Head of caudate nucleus (tissue), 42 donors: ENCODE results near the gene FBXO40.
A peak's percentile ranks its signal among the peaks of the same experiment; 100 is the strongest.
"Not testable (repeated sequence)": the region's sequence is repeated elsewhere in the genome, so short reads cannot be mapped to it uniquely, and the experiment has no call there.

ENCODE experiments used
- DNase-seq, 42 donors: peaks; one replicate each; pipeline versions ENCODE4 v3.0.0 to v3.0.0-alpha.2; 2020 to 2021; ENCODE audit warnings: mixed read lengths in 7 of 42
- intact Hi-C: fragments of 100-400 bp; cut with DNase I; formaldehyde crosslinking; loops from one replicate; pipeline ENCODE4 v1.15.0; 2022

FBXO40 gene

GRCh38 chr3:121592856-121593702 lies at the start of gene FBXO40:
Gene FBXO40 (plus strand): TSS chr3:121593379. CDS start chr3:121620576, 27,197 bp downstream.
- peak in 1 of 42 donors; percentile 2 for DNase-seq
- intact Hi-C loops = no loop called here

DNA sequence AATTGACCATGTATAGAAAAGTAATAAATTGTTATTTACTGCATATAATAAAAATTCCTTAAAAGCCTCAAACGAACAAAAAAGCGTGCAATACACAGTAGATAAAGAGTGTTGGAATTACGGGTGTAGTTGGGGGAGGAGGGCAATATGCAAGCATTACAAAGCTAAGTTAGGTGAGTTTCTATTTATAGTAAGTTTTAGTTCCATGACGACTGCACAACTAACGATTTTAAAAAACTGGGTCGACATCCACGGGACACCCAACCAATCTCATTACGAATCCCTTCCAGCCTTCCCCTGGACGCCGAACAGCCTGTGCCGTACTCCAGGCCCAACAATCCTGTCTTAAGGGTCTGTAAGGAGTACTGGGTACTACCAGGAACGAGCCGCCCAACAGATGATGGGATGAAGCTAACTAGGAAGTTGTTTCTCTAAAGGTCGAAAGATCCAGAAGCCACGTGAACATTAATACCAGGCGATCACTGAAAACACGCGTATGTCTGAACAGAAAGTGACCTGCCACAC lies 48.1 kb upstream of the FBXO40 start:
- intact Hi-C loops = no loop called here
- DNase-seq = no peak

DNA sequence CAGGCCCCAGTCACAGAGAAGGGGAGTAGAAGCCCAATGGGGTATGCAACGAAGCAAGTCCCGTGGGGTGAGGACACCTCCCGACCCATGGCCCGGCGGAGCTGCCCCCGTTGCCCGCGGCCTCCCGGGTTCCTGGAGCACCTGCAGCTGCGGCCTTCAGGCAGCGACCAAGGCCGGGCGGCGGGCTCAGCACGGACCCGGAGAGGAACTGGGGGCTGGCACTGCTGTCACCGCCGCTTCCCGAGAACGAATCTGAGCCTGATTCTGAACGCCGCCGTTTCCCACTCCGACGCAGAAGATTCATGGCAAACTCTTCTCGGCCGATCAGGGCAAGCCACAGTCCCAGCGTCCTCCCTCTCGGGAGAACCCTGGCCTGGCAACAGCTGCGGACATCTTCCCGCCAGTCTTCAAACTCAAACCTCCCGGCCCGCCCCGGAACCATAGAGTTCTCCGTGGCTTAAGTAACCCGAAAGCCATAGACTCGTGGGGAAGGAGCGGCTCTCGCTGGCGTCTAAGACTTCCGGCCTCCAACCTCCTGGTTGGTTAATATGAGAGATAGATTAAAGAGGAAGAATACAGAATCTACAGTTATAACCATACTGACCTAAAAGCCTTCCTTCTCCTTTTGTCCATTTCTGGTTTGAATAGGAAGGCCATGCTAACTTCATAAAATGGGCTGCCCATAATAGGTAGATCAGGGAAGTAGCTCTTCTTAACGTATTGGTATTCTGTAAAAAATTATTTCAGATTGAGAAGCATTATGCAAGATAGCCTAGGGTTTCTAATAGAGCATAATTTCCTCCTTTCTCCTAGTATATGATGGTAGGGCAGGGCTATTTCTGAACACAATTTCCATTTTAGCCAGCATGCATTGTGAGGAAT lies 47.4 kb upstream of the FBXO40 start, which contains the start of gene POLQ:
Gene POLQ (minus strand): TSS at position 415 of the 882 bp plus-strand sequence. CDS start 111 bp downstream, at position 304.
- intact Hi-C loops = no loop called here
- peak; percentile 89 to 98 (median 95) for DNase-seq

DNA sequence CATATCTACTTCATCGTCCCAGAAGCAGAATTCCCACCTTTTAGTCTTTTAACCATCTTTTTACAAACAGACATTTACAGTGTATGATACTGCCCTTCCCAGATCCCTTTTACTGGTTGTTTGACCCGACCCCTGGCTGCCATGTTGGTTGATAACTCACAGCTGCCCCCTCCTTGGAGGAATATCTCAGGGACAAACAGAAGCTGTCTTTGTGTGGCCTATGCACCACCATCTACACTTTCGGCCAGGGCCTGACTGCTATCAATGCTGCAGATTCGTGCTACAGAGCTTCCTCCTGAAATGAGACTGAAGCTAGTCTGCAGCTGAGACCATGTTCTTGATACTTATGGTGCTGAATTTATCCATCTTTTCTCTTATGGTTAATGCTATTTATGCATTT lies 40.8 kb upstream of the FBXO40 start:
- intact Hi-C loops = loop anchor here (10.0 kb wide), 1 partner anchor 702 kb away; no protein-coding TSS in a partner anchor
- DNase-seq = peak in 11 of 42 donors; percentile 4 to 51 (median 20)

DNA sequence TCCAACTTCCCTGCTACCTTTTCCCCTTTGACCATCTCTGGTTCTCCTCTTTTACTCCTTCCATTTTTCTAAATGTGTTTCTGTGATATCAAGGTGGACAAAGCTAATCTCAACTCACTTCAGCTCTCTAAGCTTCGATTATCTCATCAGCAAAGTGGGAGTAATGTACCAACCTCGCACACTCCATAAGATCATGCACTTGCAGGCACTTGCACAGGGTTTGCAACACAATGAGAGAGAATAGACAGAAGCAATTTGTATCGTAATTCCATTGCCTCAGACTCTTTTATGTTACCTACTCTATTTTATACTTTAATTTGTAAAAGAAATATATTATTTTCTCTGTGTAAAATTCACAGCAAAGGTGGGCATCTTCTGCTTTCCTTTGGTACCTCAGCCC lies 40.4 kb upstream of the FBXO40 start:
- intact Hi-C loops = loop anchor here (10.0 kb wide), 1 partner anchor 702 kb away; no protein-coding TSS in a partner anchor
- no peak for DNase-seq

GRCh38 chr3:121557426-121557934 lies 35.7 kb upstream of the FBXO40 start:
- intact Hi-C loops = loop anchor here (10.0 kb wide), 1 partner anchor 697 kb away; no protein-coding TSS in a partner anchor
- no peak for DNase-seq

DNA sequence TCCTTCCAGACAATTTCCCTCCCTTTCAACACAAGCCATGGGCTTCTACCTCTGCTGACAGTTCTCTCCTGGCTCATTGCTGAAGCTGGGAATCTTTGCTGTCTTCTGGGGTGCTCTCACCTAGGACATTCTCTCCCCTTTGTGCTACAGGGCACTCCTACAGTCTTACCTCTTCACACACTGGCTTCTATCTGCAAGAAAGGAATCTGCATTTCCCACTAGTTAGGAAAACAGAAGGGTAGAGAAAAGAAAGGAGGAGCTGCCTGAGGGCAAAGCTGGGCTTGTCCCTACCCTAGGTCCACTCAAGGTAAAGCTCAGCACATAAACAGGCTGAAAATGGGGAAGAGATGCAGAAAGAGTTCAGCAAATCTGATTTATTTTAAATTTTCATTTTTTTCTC lies 31.0 kb upstream of the FBXO40 start:
- no peak for DNase-seq
- intact Hi-C loops = no loop called here

DNA sequence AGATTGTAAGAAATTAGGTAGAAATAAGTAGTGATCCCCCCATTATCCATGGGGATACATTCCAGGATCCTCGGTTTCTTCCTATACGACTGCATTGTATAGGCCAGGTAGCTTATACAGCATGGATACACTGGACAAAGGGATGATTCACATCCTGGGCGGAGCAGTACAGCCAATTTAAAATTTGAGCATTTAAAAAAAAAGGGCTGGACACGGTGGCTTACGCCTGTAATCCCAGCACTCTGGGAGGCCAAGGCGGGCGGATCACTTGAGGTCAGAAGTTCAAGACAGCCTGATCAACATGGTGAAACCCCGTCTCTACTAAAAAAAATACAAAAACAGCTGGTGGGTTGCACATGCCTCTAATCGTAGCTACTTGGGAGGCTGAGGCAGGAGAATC lies 26.4 kb upstream of the FBXO40 start:
- intact Hi-C loops = no loop called here
- DNase-seq = no peak

- DNase-seq = no peak
- intact Hi-C loops = no loop called here
Measured at GRCh38 chr3:121567649-121568048, 25.5 kb upstream of the FBXO40 start, which contains the start of gene ARGFX. Gene ARGFX (plus strand): TSS chr3:121567949. CDS start chr3:121570714, 2,765 bp downstream.

- no peak for DNase-seq
- intact Hi-C loops = no loop called here
Measured at GRCh38 chr3:121574449-121574848, 18.7 kb upstream of the FBXO40 start.

- no peak for DNase-seq
Measured at GRCh38 chr3:121581691-121582090, 11.5 kb upstream of the FBXO40 start.

GRCh38 chr3:121584418-121584817 lies 8.8 kb upstream of the FBXO40 start:
- intact Hi-C loops = no loop called here

More at GRCh38 chr3:121581691-121582090, 11.5 kb upstream of the FBXO40 start:
- intact Hi-C loops = no loop called here

DNA sequence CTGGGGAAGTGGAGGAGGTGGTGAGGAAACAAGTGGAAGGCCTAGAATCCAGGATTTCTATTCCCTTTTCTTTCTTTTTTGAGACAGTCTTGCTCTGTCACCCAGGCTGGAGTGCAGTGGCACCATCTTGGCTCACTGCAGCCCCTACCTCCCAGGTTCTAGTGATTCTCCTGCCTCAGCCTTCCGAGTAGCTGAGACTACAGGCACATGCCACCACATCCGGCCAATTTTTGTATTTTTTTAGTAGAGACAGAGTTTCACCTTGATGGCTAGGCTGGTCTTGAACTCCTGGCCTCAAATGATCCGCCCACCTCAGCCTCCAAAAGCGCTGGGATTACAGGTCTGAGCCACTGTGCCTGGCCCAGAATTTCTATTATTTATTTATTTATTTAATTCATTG lies 627 bp downstream of the FBXO40 start:
- DNase-seq, intact Hi-C loops: not testable (repeated sequence)

More at GRCh38 chr3:121584418-121584817, 8.8 kb upstream of the FBXO40 start:
- no peak for DNase-seq

DNA sequence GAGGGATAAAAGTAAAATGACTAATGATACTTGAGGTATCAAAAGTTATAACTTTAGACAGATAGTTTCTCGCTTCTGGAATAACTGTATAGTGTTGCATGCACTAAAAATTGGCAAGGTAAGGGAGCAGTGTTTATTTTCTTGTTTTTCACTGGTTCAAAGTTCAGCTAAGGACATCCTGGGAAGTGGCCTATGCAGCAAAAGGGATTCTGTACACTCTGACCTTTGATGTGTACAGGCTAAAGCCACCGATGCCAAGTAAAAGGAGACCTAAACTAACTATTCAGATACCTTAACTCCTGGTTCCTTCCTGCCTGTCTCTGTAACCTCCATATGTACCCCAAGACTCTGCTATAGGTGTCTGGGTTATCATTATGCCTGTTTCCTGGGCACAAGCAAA lies 1.7 kb downstream of the FBXO40 start:
- no peak for DNase-seq
- intact Hi-C loops = no loop called here

DNA sequence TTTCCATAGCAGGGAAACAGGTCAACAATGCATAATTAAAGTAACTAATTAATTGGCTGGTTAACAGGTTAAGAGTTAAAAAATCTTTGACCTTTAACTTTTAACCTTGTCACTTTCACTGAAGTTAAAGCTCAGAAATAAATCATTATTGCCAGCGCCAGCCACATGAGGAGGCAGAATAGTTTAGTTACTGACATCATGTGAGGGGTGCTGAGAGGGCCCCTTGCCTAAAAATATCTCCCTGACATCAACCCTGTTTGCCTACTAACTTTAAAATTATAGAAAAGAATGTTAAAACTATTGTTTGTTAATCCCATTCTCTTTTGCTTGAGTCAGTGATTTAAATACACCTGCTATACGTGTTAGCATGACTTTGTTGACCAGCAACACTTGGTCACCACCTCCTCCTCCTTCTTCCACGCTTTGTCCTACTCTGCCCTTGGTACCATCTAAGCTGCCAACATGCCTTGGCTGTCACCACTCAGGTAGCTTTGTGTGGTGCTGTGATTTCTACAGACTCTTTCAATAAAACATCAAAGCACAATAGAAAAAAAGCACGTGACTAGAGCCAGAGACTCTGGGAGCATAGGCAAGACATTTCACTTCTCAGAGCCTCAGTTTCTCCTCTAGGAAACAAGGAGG lies 2.7 kb downstream of the FBXO40 start:
- intact Hi-C loops = no loop called here
- DNase-seq = no peak

DNA sequence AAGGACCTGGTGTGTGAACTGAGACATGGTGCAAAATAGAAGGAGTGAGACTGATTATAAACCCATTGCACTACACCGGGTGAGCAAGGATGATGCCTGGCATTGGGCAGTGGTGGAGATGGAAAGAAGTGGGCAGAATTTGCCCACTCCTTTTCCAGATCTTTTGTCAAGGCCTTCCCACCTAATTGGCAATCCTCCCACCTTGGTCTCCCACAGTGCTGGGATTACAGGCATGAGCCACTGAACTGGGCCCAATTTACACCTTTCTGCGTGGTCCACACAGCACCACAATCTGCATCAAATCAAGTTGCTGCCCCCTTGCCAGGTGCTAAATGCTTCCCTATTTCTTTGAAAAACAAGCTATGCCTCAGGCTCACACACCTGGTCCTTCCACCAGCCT lies 5.4 kb downstream of the FBXO40 start:
- intact Hi-C loops = no loop called here
- DNase-seq = no peak

- DNase-seq, intact Hi-C loops: not testable (repeated sequence)
Measured at GRCh38 chr3:121599900-121600299, 6.7 kb downstream of the FBXO40 start.

DNA sequence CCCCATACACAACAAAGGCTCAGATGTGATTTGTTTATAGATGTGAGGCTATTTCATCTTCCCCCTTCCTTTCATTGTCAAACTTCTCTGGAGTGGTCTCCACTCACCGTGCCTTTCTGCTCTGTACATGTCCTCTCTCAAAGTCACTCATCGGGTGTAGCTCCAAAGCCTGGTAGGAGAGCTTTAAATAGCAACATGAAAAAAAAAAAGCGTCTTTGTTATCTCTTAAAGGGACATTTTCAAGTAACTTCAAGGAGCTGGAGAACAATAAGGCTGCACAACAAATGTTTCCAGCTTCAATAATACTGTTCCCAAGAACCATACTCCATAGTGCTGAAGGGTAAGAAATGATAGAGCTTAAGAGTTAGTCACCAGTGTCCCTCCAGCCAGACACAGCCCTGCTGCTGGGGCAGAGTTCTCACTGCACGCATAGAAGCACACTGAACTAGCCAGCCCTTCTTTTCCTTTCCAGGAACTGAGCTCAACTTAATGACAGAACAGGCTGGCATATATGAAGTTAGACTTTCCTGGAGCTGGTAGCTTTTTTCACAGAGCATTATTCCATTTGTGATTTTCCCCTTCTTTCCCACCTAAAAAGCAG lies 8.1 kb downstream of the FBXO40 start:
- intact Hi-C loops = no loop called here
- no peak for DNase-seq
